GM12875 (cell line): ENCODE data around the gene LMO2.
A peak's percentile ranks its signal among the peaks of the same experiment; 100 is the strongest.

Experiments used
- H3K4me3 ChIP-seq: one replicate; pipeline ENCODE4 v1.5.1; 2011; ENCODE audit warnings: low read depth, low read length, control low read depth
- TF ChIP-seq, protein P1 (sequence below): IDR thresholded peaks from 2 replicates; pipeline ENCODE4 v1.5.1; 2011; ENCODE audit warnings: low read depth, mild to moderate bottlenecking, control low read depth, inconsistent platforms, low read length, moderate library complexity, borderline replicate concordance; ENCODE audit not compliant: insufficient read depth

The LMO2 gene

DNA sequence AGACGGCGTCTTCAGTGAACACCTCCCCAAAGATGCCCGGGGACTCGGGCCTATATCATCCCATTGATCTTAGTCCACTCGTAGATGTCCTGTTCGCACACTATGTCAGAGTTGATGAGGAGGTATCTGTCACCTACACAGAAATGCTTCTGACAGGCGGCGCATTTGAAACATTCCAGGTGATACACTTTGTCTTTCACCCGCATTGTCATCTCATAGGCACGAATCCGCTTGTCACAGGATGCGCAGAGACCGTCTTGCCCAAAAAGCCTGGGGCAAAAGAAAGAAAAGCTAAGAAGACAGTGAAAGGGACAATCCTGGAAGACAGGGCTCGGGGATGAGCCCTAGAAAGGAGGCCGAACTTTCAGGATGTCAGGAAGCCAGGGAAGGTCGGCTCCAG is 32.6 kb downstream of the LMO2 start:
- no peak overlapping the region for H3K4me3 ChIP-seq

GRCh38 chr11:33857933-33858371 is 33.9 kb downstream of the LMO2 start:
- H3K4me3 ChIP-seq, result no peak overlapping the region
- TF ChIP-seq, protein P1, sequence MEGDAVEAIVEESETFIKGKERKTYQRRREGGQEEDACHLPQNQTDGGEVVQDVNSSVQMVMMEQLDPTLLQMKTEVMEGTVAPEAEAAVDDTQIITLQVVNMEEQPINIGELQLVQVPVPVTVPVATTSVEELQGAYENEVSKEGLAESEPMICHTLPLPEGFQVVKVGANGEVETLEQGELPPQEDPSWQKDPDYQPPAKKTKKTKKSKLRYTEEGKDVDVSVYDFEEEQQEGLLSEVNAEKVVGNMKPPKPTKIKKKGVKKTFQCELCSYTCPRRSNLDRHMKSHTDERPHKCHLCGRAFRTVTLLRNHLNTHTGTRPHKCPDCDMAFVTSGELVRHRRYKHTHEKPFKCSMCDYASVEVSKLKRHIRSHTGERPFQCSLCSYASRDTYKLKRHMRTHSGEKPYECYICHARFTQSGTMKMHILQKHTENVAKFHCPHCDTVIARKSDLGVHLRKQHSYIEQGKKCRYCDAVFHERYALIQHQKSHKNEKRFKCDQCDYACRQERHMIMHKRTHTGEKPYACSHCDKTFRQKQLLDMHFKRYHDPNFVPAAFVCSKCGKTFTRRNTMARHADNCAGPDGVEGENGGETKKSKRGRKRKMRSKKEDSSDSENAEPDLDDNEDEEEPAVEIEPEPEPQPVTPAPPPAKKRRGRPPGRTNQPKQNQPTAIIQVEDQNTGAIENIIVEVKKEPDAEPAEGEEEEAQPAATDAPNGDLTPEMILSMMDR, result peak; percentile 83

More for the DNA sequence above, 32.6 kb downstream of the LMO2 start:
- TF ChIP-seq, protein P1, result no peak

GRCh38 chr11:33855500-33855899 is 36.4 kb downstream of the LMO2 start:
- no peak overlapping the region for H3K4me3 ChIP-seq
- TF ChIP-seq, protein P1, result no peak

DNA sequence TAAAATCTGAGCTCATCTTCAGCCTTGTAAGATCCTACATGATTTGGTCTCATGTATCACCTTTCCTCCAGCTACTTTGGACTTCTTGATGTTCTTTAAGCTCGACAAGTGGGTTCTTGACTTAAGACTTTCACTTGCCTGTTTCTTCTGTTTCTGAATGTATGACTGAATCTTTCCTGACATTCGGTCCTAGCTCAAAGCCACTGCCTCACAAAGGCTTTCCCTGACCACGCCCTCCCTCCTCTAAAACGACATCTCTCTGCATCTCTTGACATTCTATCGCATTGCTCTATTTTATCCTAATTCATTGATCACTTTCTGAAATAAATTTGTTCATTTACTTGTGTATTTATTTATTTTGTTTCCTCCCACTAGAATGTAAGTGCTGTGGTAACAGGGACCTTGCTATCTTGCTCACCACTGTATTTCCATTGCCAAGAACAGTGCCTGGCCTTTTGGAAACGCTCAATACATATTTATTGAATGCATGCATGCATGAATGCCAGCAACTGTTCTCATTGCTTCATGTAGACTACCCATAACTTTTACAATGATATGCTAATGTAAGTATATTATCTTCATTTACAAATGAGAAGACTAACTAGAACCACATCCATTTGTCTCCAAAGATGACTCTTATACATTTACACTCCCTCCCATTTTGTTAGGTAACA is 43.0 kb downstream of the LMO2 start:
- TF ChIP-seq, protein P1, result no peak
- no peak overlapping the region for H3K4me3 ChIP-seq

DNA sequence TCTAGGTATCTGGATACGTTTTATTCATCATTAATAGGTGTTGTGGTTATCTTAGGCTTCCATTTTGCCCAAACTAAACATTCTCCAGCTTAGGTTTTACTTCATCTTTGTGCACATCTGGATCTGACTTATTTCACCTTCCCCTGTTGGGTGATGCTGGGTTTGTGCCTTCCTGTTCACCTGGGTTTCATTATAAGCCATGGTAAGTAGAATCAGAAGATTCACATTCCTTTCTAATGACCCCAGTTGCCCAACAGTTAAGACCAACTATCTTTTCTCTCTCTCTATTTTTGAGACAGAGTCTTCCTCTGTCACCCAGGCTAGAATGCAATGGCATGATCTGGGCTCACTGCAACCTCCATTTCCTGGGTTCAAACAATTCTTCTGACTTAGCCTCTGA is 44.6 kb downstream of the LMO2 start:
- TF ChIP-seq, protein P1, result no peak
- no peak overlapping the region for H3K4me3 ChIP-seq

DNA sequence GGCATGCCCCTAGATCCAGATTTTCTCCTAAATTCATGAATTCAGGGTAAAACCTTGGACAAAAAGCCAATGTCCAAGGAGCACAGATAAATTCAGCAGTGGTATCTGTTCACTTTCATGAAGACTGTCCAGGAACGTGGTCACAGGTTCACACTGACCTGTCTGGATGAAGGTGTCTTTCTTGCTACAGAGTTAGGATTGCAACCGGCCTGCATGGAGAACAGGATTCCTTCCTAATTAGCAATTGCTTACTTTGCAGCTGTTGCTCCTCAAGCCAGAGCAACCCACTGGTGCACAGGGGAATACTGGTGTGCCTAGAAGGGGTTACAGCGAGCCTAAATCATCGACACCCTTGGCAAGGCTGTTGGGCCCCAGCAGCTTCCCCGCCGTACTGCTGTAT is 47.6 kb downstream of the LMO2 start:
- H3K4me3 ChIP-seq, result no peak overlapping the region
- TF ChIP-seq, protein P1, result no peak

- H3K4me3 ChIP-seq, result no peak overlapping the region
- TF ChIP-seq, protein P1, result no peak
Measured at GRCh38 chr11:33843018-33843417, 48.9 kb downstream of the LMO2 start.
